C4-2B (cell line): ENCODE results near the gene LYSMD4.

ENCODE experiments used
- CTCF ChIP-seq: fragments of 450-650 bp; conservative IDR thresholded peaks from 2 replicates; pipeline ENCODE4 v1.5.1; 2017; ENCODE audit warnings: mild to moderate bottlenecking
- ZFX ChIP-seq: fragments of 450-650 bp; IDR thresholded peaks from 2 replicates; pipeline ENCODE4 v1.6.1; 2017

- TF ChIP-seq CTCF (no peak), ZFX (no peak)
Observed at GRCh38 chr15:99711625-99712024, 21.6 kb downstream of the LYSMD4 start.
